AG09309 (cell line): ENCODE measurements around the gene GRN.

Source experiments
- DNase-seq: peaks from one replicate; pipeline ENCODE4 v3.0.0-alpha.2; 2010; ENCODE audit warnings: low read depth
- H3K4me3 ChIP-seq: 2 replicates; pipeline ENCODE4 v1.5.1; 2011; ENCODE audit warnings: mild to moderate bottlenecking, low read depth, low read length, moderate library complexity; ENCODE audit not compliant: control insufficient read depth
- TF ChIP-seq, protein P1 (sequence below): IDR thresholded peaks from 2 replicates; pipeline ENCODE4 v1.5.1; 2011; ENCODE audit warnings: mild to moderate bottlenecking, low read depth, low read length, inconsistent platforms; ENCODE audit not compliant: insufficient read depth, control insufficient read depth; ENCODE audit errors: missing control alignments

Gene GRN

DNA sequence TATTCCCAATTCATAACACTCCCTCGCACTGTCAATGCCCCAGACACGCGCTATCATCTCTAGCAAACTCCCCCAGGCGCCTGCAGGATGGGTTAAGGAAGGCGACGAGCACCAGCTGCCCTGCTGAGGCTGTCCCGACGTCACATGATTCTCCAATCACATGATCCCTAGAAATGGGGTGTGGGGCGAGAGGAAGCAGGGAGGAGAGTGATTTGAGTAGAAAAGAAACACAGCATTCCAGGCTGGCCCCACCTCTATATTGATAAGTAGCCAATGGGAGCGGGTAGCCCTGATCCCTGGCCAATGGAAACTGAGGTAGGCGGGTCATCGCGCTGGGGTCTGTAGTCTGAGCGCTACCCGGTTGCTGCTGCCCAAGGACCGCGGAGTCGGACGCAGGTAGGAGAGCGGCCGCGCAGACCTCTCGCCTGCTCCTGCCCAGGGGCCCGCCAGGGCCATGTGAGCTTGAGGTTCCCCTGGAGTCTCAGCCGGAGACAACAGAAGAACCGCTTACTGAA lies at the start of gene GRN:
GRN (plus strand) TSS at position 364 of the 515 bp plus-strand sequence. CDS start 3,863 bp downstream, outside the sequence.
- H3K4me3 ChIP-seq, result peak within 1 kb of the TSS; percentile 92
- TF ChIP-seq, protein P1, sequence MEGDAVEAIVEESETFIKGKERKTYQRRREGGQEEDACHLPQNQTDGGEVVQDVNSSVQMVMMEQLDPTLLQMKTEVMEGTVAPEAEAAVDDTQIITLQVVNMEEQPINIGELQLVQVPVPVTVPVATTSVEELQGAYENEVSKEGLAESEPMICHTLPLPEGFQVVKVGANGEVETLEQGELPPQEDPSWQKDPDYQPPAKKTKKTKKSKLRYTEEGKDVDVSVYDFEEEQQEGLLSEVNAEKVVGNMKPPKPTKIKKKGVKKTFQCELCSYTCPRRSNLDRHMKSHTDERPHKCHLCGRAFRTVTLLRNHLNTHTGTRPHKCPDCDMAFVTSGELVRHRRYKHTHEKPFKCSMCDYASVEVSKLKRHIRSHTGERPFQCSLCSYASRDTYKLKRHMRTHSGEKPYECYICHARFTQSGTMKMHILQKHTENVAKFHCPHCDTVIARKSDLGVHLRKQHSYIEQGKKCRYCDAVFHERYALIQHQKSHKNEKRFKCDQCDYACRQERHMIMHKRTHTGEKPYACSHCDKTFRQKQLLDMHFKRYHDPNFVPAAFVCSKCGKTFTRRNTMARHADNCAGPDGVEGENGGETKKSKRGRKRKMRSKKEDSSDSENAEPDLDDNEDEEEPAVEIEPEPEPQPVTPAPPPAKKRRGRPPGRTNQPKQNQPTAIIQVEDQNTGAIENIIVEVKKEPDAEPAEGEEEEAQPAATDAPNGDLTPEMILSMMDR, result no peak
- peak; percentile 94 for DNase-seq

- no peak overlapping the region for H3K4me3 ChIP-seq
- DNase-seq, result no peak
- TF ChIP-seq, protein P1, result no peak
Measured at GRCh38 chr17:44297975-44298374, 47.1 kb upstream of the GRN start.

DNA sequence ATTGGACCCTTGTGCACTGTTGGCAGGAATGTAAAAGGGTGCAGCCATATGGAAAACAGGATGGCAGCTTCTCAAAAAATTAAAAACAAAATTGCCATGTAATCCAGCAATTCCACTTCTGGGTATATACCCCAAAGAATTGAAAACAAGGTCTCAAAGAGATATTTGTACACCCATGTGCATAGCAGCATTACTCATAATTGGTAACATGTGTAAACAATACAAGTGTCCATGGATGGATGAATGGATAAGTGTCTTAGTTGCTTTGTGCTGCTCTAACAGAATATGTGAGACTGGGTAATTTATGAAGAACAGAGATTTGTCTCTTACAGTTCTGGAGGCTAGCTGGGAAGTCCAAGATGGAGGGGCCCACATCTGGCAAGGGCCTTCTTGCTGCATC lies 40.5 kb upstream of the GRN start:
- no peak overlapping the region for H3K4me3 ChIP-seq
- TF ChIP-seq, protein P1, result no peak
- DNase-seq, result no peak

DNA sequence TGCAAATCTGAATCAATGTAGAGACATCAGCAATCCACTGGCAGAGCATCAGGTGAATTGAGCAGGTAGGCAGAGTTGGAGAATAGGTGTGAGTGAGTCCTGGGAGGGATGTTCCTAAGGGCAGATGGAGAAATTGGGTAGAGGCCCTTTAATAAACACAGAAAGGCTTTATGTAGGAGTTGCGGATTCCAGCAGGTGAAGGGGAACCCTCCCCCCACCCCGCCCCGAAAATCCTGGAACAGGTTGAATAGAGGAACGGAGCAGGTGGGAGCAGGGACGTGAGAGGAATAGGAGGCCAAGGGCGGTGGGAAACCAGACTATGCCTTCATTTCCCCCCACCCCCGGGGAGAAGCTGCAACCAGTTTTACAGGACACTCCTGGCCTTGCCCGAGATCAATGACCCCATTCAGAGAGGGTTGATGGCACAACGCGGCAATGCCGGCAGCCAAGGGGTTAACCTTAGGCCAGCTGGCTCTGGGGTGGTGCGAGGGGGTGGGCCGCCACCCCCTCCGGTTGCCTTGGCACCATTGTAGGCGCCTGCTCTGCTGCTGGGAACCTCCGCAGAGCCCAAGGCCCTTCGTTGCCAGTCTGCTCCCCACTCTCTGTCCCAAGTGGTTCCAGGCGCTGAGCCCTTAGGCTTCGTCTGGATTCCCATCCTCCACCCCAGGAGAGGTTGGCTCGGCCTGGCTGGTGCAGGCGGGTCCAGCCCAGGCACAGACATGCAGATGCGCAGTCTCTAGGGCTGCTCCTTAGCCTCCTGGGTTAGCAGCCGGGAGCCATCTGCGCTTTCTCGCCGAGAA lies 37.5 kb upstream of the GRN start:
- no peak for DNase-seq
- TF ChIP-seq, protein P1, result no peak
- H3K4me3 ChIP-seq, result no peak overlapping the region; the same call in 1 of the 2 replicates

- DNase-seq, result no peak
- peak within 1 kb of the TSS; percentile 27 for H3K4me3 ChIP-seq
- TF ChIP-seq, protein P1, result no peak
Measured at GRCh38 chr17:44308320-44308818, 36.7 kb upstream of the GRN start, which contains the start of gene RUNDC3A. Gene RUNDC3A (plus strand): TSS chr17:44308601. CDS start chr17:44308833, 232 bp downstream.

DNA sequence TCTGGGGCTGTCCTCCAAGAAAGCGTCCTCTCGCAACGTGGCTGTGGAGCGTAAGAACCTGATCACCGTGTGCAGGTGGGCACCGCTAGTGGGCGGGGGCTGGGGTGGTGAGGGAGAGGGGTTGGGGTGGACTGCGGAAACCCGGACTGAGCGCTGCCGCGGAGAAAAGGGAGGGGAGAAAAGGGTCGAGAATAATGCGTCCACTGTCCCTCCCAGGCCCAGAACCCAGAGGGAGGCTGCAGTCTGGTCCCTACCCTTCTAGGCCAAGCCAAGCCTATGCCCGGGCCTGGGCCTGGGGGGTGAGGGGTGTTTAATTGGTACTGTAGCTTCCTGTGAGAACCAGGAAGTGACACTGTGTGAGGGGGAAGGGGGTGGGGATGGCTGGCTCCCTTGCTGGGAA lies 36.2 kb upstream of the GRN start:
- DNase-seq, result no peak
- H3K4me3 ChIP-seq, result no peak overlapping the region

More for the DNA sequence above, 36.2 kb upstream of the GRN start:
- TF ChIP-seq, protein P1, result no peak
